Mucosa of descending colon (tissue), 3 donors: Measurements from ENCODE around the gene KCND2. TPM values are rescaled to one million over a fixed set of nuclear protein-coding genes. Genes with fewer than 3 reads are reported as not detected.

ENCODE experiments used
- ATAC-seq: fragments of 200-7000 bp; cut with Tn5 transposase; one replicate; pipeline ENCODE4 v1.9.1; 2020; ENCODE audit warnings: mild to moderate bottlenecking, moderate library complexity
- DNase-seq, 3 donors: peaks; one replicate each; pipeline ENCODE4 v3.0.0-alpha.2; 2020
- H3K36me3 ChIP-seq: fragments of 200-600 bp; one replicate; pipeline ENCODE4 v1.8.0; 2021; ENCODE audit warnings: low read depth, mild to moderate bottlenecking
- H3K4me1 ChIP-seq: fragments of 200-600 bp; one replicate; pipeline ENCODE4 v1.8.0; 2021; ENCODE audit warnings: low read depth, mild to moderate bottlenecking
- H3K4me3 ChIP-seq: fragments of 200-600 bp; one replicate; pipeline ENCODE4 v1.8.0; 2021; ENCODE audit warnings: mild to moderate bottlenecking
- H3K9me3 ChIP-seq: fragments of 200-600 bp; one replicate; pipeline ENCODE4 v1.8.0; 2021; ENCODE audit warnings: mild to moderate bottlenecking
- intact Hi-C, 2 donors: fragments of 100-400 bp; cut with DNase I in 1 of 2; cut with micrococcal nuclease in 1 of 2; formaldehyde crosslinking; loops; one replicate each; pipeline versions ENCODE4 v1.11.0 to v1.11.1; 2022; cut with DNase I, micrococcal nuclease
- total RNA-seq, 3 donors: library from RNA; stranded (reverse); fragmentation: NEBNext Ultra II Directional in 2 of 3; extraction: Animal tissue kit (Norgen Biotek cat#: 25700) in 2 of 3; gene quantifications; one replicate each; pipeline versions ENCODE4 v1.2.1 to v1.2.4, GENCODE V29; 2021 to 2023
- TF ChIP-seq, protein P1 (sequence below): fragments of 200-600 bp; IDR thresholded peaks from one replicate; pipeline ENCODE4 v1.8.0; 2022; ENCODE audit warnings: antibody characterized with exemption, mild to moderate bottlenecking
- donor health status: DM: no; HTN: no; CAD: no; lungs with moderate emphysema.
- donor health status: DM: no; HTN: no; CAD: no.
- donor health status: DM: no; HTN: yes; CAD: no.

The KCND2 gene
- total RNA-seq, 3 donors from 2014 or later, result 0.09 to 0.98 (median 0.41) TPM

DNA sequence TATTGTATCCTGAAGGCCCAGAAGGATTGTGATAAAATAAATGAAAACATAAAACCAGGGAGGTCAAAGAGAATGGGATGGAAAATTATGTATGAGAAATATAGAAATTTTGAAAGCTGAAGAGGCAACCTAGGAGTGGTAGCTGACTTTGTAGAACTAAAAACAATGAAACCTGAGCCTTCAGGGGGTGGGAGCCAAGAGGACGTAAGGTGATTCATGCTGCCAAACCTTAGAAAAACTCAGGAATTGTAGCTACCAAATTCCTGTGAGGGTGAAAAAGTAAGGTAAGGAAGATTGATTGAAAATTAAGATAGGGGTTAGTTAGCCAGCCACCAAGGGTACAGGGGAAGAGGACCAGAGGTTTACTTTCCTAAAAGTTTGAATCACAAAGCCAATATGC lies 213.2 kb downstream of the KCND2 start:
- Histone ChIP-seq H3K36me3 (no peaks in the 10 kb centered on the region), H3K4me3 (no peak overlapping the region), H3K9me3 (no peaks in the 10 kb centered on the region), H3K4me1 (no peaks in the 10 kb centered on the region)
- ATAC-seq (no peak), DNase-seq (no peak)
- TF ChIP-seq, protein P1, sequence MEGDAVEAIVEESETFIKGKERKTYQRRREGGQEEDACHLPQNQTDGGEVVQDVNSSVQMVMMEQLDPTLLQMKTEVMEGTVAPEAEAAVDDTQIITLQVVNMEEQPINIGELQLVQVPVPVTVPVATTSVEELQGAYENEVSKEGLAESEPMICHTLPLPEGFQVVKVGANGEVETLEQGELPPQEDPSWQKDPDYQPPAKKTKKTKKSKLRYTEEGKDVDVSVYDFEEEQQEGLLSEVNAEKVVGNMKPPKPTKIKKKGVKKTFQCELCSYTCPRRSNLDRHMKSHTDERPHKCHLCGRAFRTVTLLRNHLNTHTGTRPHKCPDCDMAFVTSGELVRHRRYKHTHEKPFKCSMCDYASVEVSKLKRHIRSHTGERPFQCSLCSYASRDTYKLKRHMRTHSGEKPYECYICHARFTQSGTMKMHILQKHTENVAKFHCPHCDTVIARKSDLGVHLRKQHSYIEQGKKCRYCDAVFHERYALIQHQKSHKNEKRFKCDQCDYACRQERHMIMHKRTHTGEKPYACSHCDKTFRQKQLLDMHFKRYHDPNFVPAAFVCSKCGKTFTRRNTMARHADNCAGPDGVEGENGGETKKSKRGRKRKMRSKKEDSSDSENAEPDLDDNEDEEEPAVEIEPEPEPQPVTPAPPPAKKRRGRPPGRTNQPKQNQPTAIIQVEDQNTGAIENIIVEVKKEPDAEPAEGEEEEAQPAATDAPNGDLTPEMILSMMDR, result no peak
- intact Hi-C loops, result no loop called here

DNA sequence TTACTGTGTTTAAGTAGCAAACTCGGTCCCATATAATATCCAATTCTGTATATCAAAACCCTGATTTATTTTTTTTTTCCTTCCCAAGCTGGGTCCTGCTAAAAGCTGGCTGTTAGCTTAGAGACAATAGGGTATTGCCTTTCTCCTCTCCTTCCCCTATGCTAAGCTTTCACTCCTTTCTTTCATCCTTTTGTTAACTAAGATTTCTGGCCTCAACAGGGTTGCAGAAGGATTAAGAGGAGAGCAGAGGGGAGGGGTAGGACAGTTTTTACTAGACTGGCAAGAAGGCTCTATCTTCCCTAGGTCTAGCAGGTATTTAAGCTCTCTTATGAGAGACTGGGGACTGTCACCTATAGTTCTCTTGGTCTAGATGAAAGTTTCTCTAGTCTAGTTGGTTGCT lies 229.2 kb downstream of the KCND2 start:
- ATAC-seq (no peak), DNase-seq (no peak)
- Histone ChIP-seq H3K36me3 (no peaks in the 10 kb centered on the region), H3K4me3 (no peak overlapping the region), H3K9me3 (no peaks in the 10 kb centered on the region), H3K4me1 (no peaks in the 10 kb centered on the region)
- intact Hi-C loops, result no loop called here
- TF ChIP-seq, protein P1, result no peak

DNA sequence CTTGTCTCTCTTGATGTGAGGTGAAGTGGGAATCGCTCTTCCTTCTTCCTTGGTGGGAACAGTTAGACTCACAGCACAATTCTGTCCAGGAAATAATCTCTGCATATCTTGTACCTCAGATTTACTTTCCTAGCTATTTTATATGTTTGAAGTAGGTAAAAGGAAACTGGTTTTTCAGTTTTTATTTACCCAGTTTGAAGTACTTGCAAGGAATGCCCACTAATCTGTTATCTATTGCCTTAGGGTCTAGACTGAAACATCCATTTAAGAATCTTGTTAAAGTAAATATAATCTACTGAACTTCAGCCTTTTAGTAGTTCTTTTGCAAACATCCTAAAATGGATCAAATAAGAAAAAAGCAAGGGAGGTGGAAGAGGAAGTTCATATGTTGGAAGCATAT lies 229.8 kb downstream of the KCND2 start:
- ATAC-seq (no peak), DNase-seq (no peak)
- no peaks in the 10 kb centered on the region for H3K9me3 ChIP-seq
- H3K36me3 ChIP-seq, result no peaks in the 10 kb centered on the region
- intact Hi-C loops, result no loop called here
- TF ChIP-seq, protein P1, result no peak
- H3K4me1 ChIP-seq, result no peaks in the 10 kb centered on the region
- no peak overlapping the region for H3K4me3 ChIP-seq

DNA sequence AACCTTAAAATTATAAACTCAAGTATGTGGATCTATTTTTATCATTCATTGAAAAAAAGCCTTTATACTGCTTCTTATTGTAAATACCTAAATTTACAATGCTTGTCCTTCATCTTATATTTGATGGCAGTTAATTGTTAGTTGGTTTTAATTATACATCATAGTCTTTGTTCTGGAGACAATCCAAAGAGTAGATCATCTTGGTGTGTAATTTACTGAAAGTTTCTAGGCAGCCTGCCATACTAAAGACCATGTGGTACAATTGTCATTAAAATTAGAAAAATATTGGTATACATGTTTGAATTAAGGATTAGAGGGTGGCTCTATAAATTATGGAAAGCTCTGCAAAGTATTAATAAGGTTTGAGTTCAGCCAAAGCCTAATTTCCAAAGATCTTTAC lies 231.4 kb downstream of the KCND2 start:
- ATAC-seq (no peak), DNase-seq (no peak)
- Histone ChIP-seq H3K4me3 (no peak overlapping the region), H3K9me3 (no peaks in the 10 kb centered on the region), H3K36me3 (no peaks in the 10 kb centered on the region), H3K4me1 (no peaks in the 10 kb centered on the region)
- intact Hi-C loops, result no loop called here
- TF ChIP-seq, protein P1, result no peak

DNA sequence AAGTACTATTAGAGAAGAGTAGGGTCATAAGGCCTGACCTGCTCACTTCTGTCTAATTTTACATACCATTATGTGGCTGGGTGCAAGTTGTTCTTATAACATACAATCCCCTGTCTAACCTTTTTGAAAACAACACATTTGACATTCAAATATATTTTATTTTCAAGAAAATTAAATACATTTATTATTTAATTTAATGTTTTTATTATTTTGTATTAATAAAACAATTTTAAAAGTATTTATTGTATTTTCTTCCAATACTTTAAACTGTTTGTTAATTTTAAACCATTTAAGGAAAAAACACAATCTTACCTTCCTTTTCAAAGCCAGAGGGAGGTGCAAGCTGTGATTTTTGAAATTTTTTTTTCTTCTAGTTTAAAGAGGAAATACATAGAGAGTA lies 232.8 kb downstream of the KCND2 start:
- Histone ChIP-seq H3K4me3 (no peak overlapping the region), H3K9me3 (no peaks in the 10 kb centered on the region), H3K36me3 (no peaks in the 10 kb centered on the region), H3K4me1 (no peaks in the 10 kb centered on the region)
- intact Hi-C loops, result no loop called here
- no peak for DNase-seq
- TF ChIP-seq, protein P1, result no peak
- no peak for ATAC-seq

DNA sequence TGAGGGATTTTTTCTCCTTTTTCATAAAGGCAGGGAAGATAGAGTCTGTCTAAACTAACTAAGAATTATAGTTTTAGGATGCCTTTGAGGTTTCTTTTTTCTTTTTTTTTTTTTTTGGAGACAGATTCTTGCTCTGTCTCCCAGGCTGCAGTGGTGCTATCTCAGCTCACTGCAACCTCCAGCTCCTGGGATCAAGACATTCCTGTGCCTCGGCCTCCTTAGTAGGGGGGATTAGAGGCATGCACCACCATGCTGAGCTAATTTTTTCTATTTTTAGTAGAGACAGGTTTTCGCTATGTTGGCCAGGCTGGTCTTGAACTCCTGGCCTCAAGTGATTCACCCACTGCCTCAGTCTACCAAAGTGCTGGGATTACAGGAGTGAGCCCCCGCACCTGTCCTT lies 239.7 kb downstream of the KCND2 start:
- Histone ChIP-seq H3K36me3 (no peaks in the 10 kb centered on the region), H3K4me1 (no peaks in the 10 kb centered on the region), H3K4me3 (no peak overlapping the region), H3K9me3 (no peaks in the 10 kb centered on the region)
- intact Hi-C loops, result no loop called here
- no peak for DNase-seq
- TF ChIP-seq, protein P1, result no peak
- ATAC-seq, result no peak
